SK-N-SH (cell line): ENCODE measurements around the gene TPRG1L. TPM values are rescaled to one million over a fixed set of nuclear protein-coding genes. Genes with fewer than 3 reads are reported as not detected.

Experiments used
- CTCF ChIA-PET: fragments of 300-600, 350-600 bp; formaldehyde crosslinking; extraction: SDS; loops from one replicate; lab custom pipeline; 2021; lab: Yijun Ruan, JAX
- POLR2A ChIA-PET: fragments of 350-600 bp; sonication (Branson Sonifier 250); formaldehyde crosslinking; extraction: SDS; loops from one replicate; lab custom pipeline; 2020; ENCODE audit warnings: antibody characterized with exemption, inconsistent platforms; lab: Yijun Ruan, JAX
- DNase-seq: peaks from one replicate; pipeline ENCODE4 v3.0.0; 2012
- H2AFZ ChIP-seq: fragments of 200-600 bp; sonication (generic); 2 replicates; pipeline ENCODE4 v1.8.1; 2016; ENCODE audit warnings: antibody characterized with exemption, mild to moderate bottlenecking, low read depth
- H3F3A ChIP-seq: fragments of 200-600 bp; sonication (generic); replicated peaks from 2 replicates; pipeline ENCODE3; 2016; ENCODE audit warnings: antibody characterized with exemption, mild to moderate bottlenecking; ENCODE audit not compliant: insufficient read depth
- H3K27ac ChIP-seq, 2 experiments: fragments of 200-500 bp in 1 of 2; fragments of 200-600 bp in 1 of 2; sonication (Bioruptor generic) in 1 of 2; sonication (generic), shearing (Covaris generic) in 1 of 2; 2 replicates each; pipeline versions ENCODE4 v1.5.1 to v1.6.1; 2014 to 2016; ENCODE audit warnings: low read depth in 2 of 2, inconsistent platforms in 1 of 2, low read length in 1 of 2, mild to moderate bottlenecking in 1 of 2, mixed read lengths in 1 of 2
- H3K27me3 ChIP-seq: fragments of 200-600 bp; sonication (generic), shearing (Covaris generic); 2 replicates; pipeline ENCODE4 v1.6.1; 2016; ENCODE audit warnings: mixed run types; ENCODE audit not compliant: insufficient read depth
- H3K36me3 ChIP-seq, 2 experiments: fragments of 200-500 bp in 1 of 2; fragments of 200-600 bp in 1 of 2; sonication (Bioruptor generic) in 1 of 2; sonication (generic) in 1 of 2; replicated peaks in 1 of 2; 2 replicates each; pipeline versions ENCODE3 to v1.5.1; 2014 to 2016; ENCODE audit warnings: low read length in 1 of 2, mild to moderate bottlenecking in 1 of 2; ENCODE audit not compliant: insufficient read depth in 2 of 2, control insufficient read depth in 1 of 2
- H3K4me1 ChIP-seq, 2 experiments: fragments of 200-500 bp in 1 of 2; fragments of 200-600 bp in 1 of 2; sonication (Bioruptor generic) in 1 of 2; sonication (generic), shearing (Covaris generic) in 1 of 2; 2 replicates each; pipeline versions ENCODE4 v1.5.1 to v1.6.1; 2014 to 2016; ENCODE audit warnings: low read depth in 1 of 2, low read length in 1 of 2, mixed run types in 1 of 2; ENCODE audit not compliant: insufficient read depth in 2 of 2, control insufficient read depth in 1 of 2
- H3K4me2 ChIP-seq: fragments of 200-600 bp; sonication (generic), shearing (Covaris generic); 2 replicates; pipeline ENCODE4 v1.6.1; 2017; ENCODE audit warnings: mixed run types
- H3K4me3 ChIP-seq, 2 experiments: fragments of 200-500 bp in 1 of 2; fragments of 200-600 bp in 1 of 2; sonication (Bioruptor generic) in 1 of 2; sonication (generic), shearing (Covaris generic) in 1 of 2; 2 replicates each; pipeline versions ENCODE4 v1.5.1 to v1.8.1; 2014 to 2016; ENCODE audit warnings: low read depth in 2 of 2, inconsistent platforms in 1 of 2, low read length in 1 of 2, mild to moderate bottlenecking in 1 of 2, mixed read lengths in 1 of 2, moderate library complexity in 1 of 2
- H3K79me2 ChIP-seq: fragments of 200-600 bp; sonication (generic); 2 replicates; pipeline ENCODE4 v1.8.1; 2017; ENCODE audit warnings: mild to moderate bottlenecking; ENCODE audit not compliant: insufficient read depth
- H3K9ac ChIP-seq: fragments of 200-600 bp; sonication (generic); 2 replicates; pipeline ENCODE4 v1.6.1; 2017; ENCODE audit warnings: mixed run types
- H3K9me2 ChIP-seq: fragments of 200-600 bp; sonication (generic); 2 replicates; pipeline ENCODE4 v1.6.1; 2017; ENCODE audit warnings: mixed run types
- H3K9me3 ChIP-seq: fragments of 200-600 bp; sonication (generic); 2 replicates; pipeline ENCODE4 v1.6.1; 2017; ENCODE audit warnings: mixed run types, mild to moderate bottlenecking, moderate library complexity
- H4K20me1 ChIP-seq: fragments of 200-600 bp; sonication (generic); 2 replicates; pipeline ENCODE4 v1.6.1; 2017; ENCODE audit warnings: mild to moderate bottlenecking, mixed run types; ENCODE audit not compliant: insufficient read depth
- ELF1 ChIP-seq: IDR thresholded peaks from 2 replicates; pipeline ENCODE4 v1.4.0; 2012
- EP300 ChIP-seq, 2 experiments: IDR thresholded peaks; 2 replicates each; pipeline versions ENCODE4 v1.4.0 to v1.6.1; 2012; ENCODE audit warnings: borderline replicate concordance in 1 of 2, low read depth in 1 of 2, low read length in 1 of 2
- FOSL2 ChIP-seq: IDR thresholded peaks from 2 replicates; pipeline ENCODE4 v1.4.0; 2012; ENCODE audit warnings: low read depth, mild to moderate bottlenecking, moderate library complexity, borderline replicate concordance
- FOXJ3 ChIP-seq: sonication (generic); formaldehyde crosslinking; IDR thresholded peaks from 2 replicates; pipeline ENCODE4 v1.5.1; 2020; ENCODE audit warnings: mild to moderate bottlenecking, missing genetic modification reagents
- GATA2 ChIP-seq: sonication (generic); formaldehyde crosslinking; IDR thresholded peaks from 2 replicates; pipeline ENCODE4 v1.5.0; 2020; ENCODE audit warnings: mild to moderate bottlenecking, missing genetic modification reagents
- MEF2A ChIP-seq: IDR thresholded peaks from 2 replicates; pipeline ENCODE4 v1.4.0; 2012; ENCODE audit warnings: low read depth, borderline replicate concordance
- POLR2AphosphoS5 ChIP-seq: IDR thresholded peaks from 2 replicates; pipeline ENCODE4 v1.6.1; 2012; ENCODE audit warnings: low read depth, low read length
- RAD21 ChIP-seq: IDR thresholded peaks from 2 replicates; pipeline ENCODE4 v1.6.1; 2012; ENCODE audit warnings: mild to moderate bottlenecking, low read length
- RCOR1 ChIP-seq: fragments of 150-350 bp; IDR thresholded peaks from 2 replicates; pipeline ENCODE4 v1.6.1; 2017; ENCODE audit warnings: antibody characterized with exemption, low read length
- RFX5 ChIP-seq: IDR thresholded peaks from 2 replicates; pipeline ENCODE4 v1.6.1; 2012; ENCODE audit warnings: mild to moderate bottlenecking, improper control_type of control experiment, low read length
- TAF1 ChIP-seq: IDR thresholded peaks from 2 replicates; pipeline ENCODE4 v1.6.1; 2012; ENCODE audit warnings: low read depth, mild to moderate bottlenecking, low read length, moderate library complexity, borderline replicate concordance
- TCF12 ChIP-seq: IDR thresholded peaks from 2 replicates; pipeline ENCODE4 v1.4.0; 2012
- TEAD4 ChIP-seq: IDR thresholded peaks from 2 replicates; pipeline ENCODE4 v1.4.0; 2012; ENCODE audit warnings: mild to moderate bottlenecking, borderline replicate concordance; ENCODE audit not compliant: insufficient read depth
- YY1 ChIP-seq: IDR thresholded peaks from 2 replicates; pipeline ENCODE4 v1.4.0; 2012; ENCODE audit warnings: low read depth, mild to moderate bottlenecking
- WGBS: methylation state at CpG from one replicate; pipeline ENCODE4 v1.1.6; 2017; ENCODE audit warnings: low lambda C conversion rate; 5-methylcytosine and 5-hydroxymethylcytosine counted together
- polyA plus RNA-seq, 3 experiments: library from polyadenylated mRNA; depleted of rRNA; stranded (reverse); fragments of >200 nt; gene quantifications; 2 replicates each; pipeline ENCODE4 v1.2.3, GENCODE V29; 2012
- TF ChIP-seq, protein P1 (sequence below): IDR thresholded peaks from 2 replicates; pipeline ENCODE4 v1.4.0; 2012; ENCODE audit warnings: low read depth
- TF ChIP-seq, protein P2 (sequence below): IDR thresholded peaks from 2 replicates; pipeline ENCODE4 v1.4.0; 2012; ENCODE audit warnings: low read depth, borderline replicate concordance
- TF ChIP-seq, protein P3 (sequence below): fragments of 200-600 bp; sonication (generic); IDR thresholded peaks from 2 replicates; pipeline ENCODE4 v1.6.1; 2017; ENCODE audit warnings: antibody characterized with exemption, mild to moderate bottlenecking, moderate library complexity

The TPRG1L gene
- polyA plus RNA-seq, 1 of the 3 experiments (the other 2 are of a cell fraction): 25.9 TPM

DNA sequence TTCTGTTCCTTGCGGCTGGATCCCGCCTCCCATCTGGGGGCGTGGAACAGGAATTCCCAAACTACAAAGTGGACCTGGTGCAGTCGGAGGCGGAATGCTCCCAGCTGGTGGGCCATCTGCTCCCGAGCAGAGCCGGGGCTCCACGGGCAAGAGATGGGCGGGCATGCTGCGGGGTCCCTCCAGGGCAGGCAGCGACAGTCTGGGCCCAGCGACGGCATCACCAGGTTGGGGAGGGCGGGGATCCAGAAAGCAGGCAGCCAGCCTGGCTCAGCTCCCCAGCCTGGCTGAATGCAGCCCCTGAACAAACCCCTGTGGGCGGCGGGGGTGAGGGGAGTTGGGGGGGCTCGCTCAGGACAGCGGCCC is 17.1 kb upstream of the TPRG1L start:
- WGBS: 90% methylated on average over 6 of the region's 18 CpGs

DNA sequence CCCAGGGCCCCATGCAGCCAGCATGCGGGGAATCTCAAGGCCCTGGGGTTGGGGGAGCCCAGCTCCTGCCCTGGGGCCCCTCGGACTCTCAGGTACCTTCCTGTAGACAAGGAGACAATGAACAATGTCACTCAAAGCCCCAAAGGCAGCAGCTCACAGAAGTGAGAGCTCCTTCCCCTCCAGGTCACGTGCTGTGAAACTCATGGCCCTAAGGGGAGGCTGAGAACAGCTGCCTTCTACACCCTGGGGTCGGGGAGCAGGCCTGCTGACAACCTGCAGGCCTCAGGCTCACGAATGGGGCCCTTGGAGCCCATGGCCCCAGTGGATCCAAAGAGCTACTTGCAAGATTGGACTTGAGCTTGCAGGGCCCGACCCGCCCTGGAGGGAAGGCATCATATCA is 16.7 kb upstream of the TPRG1L start:
- Histone ChIP-seq H3F3A (no peaks in the 10 kb centered on the region), H3K79me2 (no peaks in the 10 kb centered on the region), H2AFZ (no peak overlapping the region), H3K9me2 (no peaks in the 10 kb centered on the region), H3K4me2 (no peak overlapping the region), H3K27me3 (no peaks in the 10 kb centered on the region), H3K4me1 (peaks cover 0 to 38% of the 10 kb centered on the region in 2 experiments; a peak in 2 of 4 replicates), H3K27ac (no peak overlapping the region), H3K4me3 (no peak overlapping the region), H3K9ac (no peak overlapping the region), H3K9me3 (no peaks in the 10 kb centered on the region), H3K36me3 (no peaks in the 10 kb centered on the region), H4K20me1 (no peaks in the 10 kb centered on the region)
- no CpG with 5 or more reads among the region's 7 CpGs for WGBS
- POLR2A ChIA-PET: no interaction called here
- TF ChIP-seq GATA2 (CRISPR knock-in tag) (no peak), FOSL2 (no peak), YY1 (no peak), RCOR1 (no peak), TEAD4 (no peak), RAD21 (no peak), ELF1 (no peak), FOXJ3 (CRISPR knock-in tag) (no peak), TAF1 (no peak), POLR2AphosphoS5 (no peak), TCF12 (no peak), MEF2A (no peak)
- TF ChIP-seq, protein P1, sequence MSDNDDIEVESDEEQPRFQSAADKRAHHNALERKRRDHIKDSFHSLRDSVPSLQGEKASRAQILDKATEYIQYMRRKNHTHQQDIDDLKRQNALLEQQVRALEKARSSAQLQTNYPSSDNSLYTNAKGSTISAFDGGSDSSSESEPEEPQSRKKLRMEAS: no peak
- TF ChIP-seq, protein P2, sequence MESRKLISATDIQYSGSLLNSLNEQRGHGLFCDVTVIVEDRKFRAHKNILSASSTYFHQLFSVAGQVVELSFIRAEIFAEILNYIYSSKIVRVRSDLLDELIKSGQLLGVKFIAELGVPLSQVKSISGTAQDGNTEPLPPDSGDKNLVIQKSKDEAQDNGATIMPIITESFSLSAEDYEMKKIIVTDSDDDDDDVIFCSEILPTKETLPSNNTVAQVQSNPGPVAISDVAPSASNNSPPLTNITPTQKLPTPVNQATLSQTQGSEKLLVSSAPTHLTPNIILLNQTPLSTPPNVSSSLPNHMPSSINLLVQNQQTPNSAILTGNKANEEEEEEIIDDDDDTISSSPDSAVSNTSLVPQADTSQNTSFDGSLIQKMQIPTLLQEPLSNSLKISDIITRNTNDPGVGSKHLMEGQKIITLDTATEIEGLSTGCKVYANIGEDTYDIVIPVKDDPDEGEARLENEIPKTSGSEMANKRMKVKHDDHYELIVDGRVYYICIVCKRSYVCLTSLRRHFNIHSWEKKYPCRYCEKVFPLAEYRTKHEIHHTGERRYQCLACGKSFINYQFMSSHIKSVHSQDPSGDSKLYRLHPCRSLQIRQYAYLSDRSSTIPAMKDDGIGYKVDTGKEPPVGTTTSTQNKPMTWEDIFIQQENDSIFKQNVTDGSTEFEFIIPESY: no peak
- TF ChIP-seq, protein P3, sequence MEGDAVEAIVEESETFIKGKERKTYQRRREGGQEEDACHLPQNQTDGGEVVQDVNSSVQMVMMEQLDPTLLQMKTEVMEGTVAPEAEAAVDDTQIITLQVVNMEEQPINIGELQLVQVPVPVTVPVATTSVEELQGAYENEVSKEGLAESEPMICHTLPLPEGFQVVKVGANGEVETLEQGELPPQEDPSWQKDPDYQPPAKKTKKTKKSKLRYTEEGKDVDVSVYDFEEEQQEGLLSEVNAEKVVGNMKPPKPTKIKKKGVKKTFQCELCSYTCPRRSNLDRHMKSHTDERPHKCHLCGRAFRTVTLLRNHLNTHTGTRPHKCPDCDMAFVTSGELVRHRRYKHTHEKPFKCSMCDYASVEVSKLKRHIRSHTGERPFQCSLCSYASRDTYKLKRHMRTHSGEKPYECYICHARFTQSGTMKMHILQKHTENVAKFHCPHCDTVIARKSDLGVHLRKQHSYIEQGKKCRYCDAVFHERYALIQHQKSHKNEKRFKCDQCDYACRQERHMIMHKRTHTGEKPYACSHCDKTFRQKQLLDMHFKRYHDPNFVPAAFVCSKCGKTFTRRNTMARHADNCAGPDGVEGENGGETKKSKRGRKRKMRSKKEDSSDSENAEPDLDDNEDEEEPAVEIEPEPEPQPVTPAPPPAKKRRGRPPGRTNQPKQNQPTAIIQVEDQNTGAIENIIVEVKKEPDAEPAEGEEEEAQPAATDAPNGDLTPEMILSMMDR: no peak
- CTCF ChIA-PET: interaction anchor here (0.6 to 4.0 kb wide), 10 partner anchors 9 to 155 kb away, joined by 3 to 21 read pairs (median 8); no protein-coding TSS in a partner anchor
- DNase-seq: no peak

More for the DNA sequence above, 17.1 kb upstream of the TPRG1L start:
- Histone ChIP-seq H3K4me2 (no peak overlapping the region), H3K4me1 (peaks cover 0 to 38% of the 10 kb centered on the region in 2 experiments; a peak in 1 of 4 replicates), H3K9me2 (no peaks in the 10 kb centered on the region), H2AFZ (no peak overlapping the region), H4K20me1 (no peaks in the 10 kb centered on the region), H3K27me3 (no peaks in the 10 kb centered on the region), H3K36me3 (no peaks in the 10 kb centered on the region), H3K27ac (no peak overlapping the region), H3F3A (no peaks in the 10 kb centered on the region), H3K9me3 (no peaks in the 10 kb centered on the region), H3K9ac (no peak overlapping the region), H3K4me3 (no peak overlapping the region), H3K79me2 (no peaks in the 10 kb centered on the region)
- POLR2A ChIA-PET: no interaction called here
- TF ChIP-seq RFX5: no peak
- TF ChIP-seq POLR2AphosphoS5: no peak
- no peak for TF ChIP-seq EP300 (IDR thresholded peaks at IDR 0.05; ENCODE audit: borderline replicate concordance in 1 of 2, low read depth in 1 of 2, low read length in 1 of 2)
- no peak for TF ChIP-seq ELF1
- DNase-seq: no peak
- CTCF ChIA-PET: interaction anchor here (0.6 to 3.6 kb wide), 8 partner anchors 9 to 155 kb away, joined by 3 to 21 read pairs (median 7); no protein-coding TSS in a partner anchor
